AG08396 (cell line): Measurements from ENCODE around the gene PDE6B.
"Not testable (repeated sequence)": the region's sequence is repeated elsewhere in the genome, so short reads cannot be mapped to it uniquely, and the experiment has no call there.

ENCODE experiments used
- DNase-seq: peaks from one replicate; pipeline ENCODE4 v3.0.0; 2012; ENCODE audit warnings: low spot score, mixed read lengths

The PDE6B gene

GRCh38 chr4:683247-683897 lies 58.0 kb downstream of the PDE6B start:
- DNase-seq: no peak

- peak; percentile 81 for DNase-seq
Observed at GRCh38 chr4:683982-684622, 58.7 kb downstream of the PDE6B start.

GRCh38 chr4:684623-685327 lies 59.4 kb downstream of the PDE6B start:
- DNase-seq: no peak

- DNase-seq: no peak
Observed at GRCh38 chr4:685679-686412, 60.5 kb downstream of the PDE6B start.

GRCh38 chr4:686413-687040 lies 61.2 kb downstream of the PDE6B start:
- no peak for DNase-seq

GRCh38 chr4:687048-687970 lies 61.9 kb downstream of the PDE6B start:
- peak; percentile 98 for DNase-seq

GRCh38 chr4:687971-688853 lies 62.8 kb downstream of the PDE6B start:
- peak; percentile 31 for DNase-seq

- peak; percentile 41 for DNase-seq
Observed at GRCh38 chr4:688854-689681, 63.7 kb downstream of the PDE6B start, which contains the start of gene SLC49A3. TSS of gene SLC49A3 (minus strand) at chr4:689151. CDS start at chr4:689127, 24 bp downstream.

- DNase-seq: no peak
Observed at GRCh38 chr4:689723-690122, 64.3 kb downstream of the PDE6B start.

- no peak for DNase-seq
Observed at GRCh38 chr4:692771-693554, 67.6 kb downstream of the PDE6B start.

GRCh38 chr4:694341-694940 lies 69.1 kb downstream of the PDE6B start:
- not testable (repeated sequence) for DNase-seq

GRCh38 chr4:699816-700580 lies 74.6 kb downstream of the PDE6B start:
- DNase-seq: no peak

GRCh38 chr4:700587-701264 lies 75.4 kb downstream of the PDE6B start:
- DNase-seq: no peak

- no peak for DNase-seq
Observed at GRCh38 chr4:702618-703048, 77.3 kb downstream of the PDE6B start.

- DNase-seq: no peak
Observed at GRCh38 chr4:703336-704197, 78.2 kb downstream of the PDE6B start.
